ENCODE results near the gene UGGT2.
"Not testable (repeated sequence)": the region's sequence is repeated elsewhere in the genome, so short reads cannot be mapped to it uniquely, and the experiment has no call there.

The UGGT2 gene, protein sequence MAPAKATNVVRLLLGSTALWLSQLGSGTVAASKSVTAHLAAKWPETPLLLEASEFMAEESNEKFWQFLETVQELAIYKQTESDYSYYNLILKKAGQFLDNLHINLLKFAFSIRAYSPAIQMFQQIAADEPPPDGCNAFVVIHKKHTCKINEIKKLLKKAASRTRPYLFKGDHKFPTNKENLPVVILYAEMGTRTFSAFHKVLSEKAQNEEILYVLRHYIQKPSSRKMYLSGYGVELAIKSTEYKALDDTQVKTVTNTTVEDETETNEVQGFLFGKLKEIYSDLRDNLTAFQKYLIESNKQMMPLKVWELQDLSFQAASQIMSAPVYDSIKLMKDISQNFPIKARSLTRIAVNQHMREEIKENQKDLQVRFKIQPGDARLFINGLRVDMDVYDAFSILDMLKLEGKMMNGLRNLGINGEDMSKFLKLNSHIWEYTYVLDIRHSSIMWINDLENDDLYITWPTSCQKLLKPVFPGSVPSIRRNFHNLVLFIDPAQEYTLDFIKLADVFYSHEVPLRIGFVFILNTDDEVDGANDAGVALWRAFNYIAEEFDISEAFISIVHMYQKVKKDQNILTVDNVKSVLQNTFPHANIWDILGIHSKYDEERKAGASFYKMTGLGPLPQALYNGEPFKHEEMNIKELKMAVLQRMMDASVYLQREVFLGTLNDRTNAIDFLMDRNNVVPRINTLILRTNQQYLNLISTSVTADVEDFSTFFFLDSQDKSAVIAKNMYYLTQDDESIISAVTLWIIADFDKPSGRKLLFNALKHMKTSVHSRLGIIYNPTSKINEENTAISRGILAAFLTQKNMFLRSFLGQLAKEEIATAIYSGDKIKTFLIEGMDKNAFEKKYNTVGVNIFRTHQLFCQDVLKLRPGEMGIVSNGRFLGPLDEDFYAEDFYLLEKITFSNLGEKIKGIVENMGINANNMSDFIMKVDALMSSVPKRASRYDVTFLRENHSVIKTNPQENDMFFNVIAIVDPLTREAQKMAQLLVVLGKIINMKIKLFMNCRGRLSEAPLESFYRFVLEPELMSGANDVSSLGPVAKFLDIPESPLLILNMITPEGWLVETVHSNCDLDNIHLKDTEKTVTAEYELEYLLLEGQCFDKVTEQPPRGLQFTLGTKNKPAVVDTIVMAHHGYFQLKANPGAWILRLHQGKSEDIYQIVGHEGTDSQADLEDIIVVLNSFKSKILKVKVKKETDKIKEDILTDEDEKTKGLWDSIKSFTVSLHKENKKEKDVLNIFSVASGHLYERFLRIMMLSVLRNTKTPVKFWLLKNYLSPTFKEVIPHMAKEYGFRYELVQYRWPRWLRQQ (N-terminal part only)

DNA sequence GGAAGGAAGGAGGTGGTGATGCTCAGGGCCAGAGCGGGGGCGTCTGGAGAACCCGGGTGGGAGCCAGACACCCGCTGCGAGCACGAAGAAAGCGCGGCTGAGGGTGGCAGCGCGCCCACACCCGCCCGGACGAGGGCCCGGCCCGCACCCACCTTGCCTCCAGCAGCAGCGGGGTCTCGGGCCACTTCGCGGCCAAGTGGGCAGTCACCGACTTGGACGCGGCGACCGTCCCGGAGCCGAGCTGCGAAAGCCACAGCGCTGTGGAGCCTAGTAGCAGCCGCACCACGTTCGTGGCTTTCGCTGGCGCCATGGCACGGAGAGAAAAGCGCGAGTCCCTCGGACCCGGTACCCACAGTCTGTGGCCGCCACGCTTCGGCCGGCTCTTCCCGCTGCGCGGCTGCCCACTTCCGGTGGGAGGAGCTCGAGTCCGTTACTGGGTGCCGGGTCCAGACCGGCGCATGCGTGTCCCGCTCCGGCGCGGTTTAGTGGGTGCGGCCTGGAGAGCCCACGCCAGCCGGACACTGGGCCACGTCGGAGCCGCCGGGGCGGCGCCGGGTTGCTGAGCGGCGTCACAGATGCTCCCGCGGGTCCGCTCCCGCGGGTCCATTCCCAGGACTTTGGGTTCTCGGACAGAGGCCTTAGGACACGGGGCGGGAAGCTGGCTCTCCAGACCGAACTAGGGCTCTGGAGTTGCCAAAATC, at the start of gene UGGT2:
Gene UGGT2 (minus strand): TSS at position 399 of the 701 bp plus-strand sequence. CDS start 89 bp downstream, at position 310.
- DNase-seq = no peak

DNA sequence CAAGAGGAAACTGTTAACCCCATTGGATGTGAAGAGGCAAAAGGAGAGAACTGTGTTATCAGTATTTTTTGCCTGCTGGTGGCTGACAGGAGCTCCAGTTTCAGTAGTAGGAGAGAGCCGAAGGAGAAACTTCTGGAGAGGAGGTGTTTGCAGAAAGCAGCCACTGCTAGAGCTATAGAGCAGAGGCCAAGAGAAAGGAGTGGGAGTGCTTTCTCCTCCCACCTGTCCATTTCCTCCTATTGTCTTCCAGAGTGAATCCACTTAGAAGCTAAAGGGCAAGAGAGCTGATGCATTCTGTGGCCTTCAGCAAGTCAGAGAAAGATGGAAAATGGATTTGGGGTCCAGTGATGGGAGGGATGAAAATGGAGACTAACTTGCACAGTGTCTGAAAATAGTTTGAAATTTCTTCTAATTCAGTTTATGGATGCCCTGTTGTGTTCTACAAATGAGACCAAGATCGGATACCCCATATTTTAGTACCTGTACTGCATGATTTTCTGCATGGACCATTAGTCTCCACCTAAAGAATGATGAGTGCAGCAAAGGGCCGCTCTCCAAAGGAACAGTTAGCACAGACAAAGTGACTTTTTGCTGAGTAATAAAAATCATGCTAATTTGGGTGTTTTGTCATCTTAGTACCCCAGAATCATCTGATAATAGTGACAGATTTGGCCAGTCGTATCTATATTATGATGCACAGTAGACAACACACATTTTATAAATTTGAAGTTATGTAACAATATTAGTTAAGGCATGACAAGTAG, 47.4 kb upstream of the UGGT2 start:
- DNase-seq = no peak

DNA sequence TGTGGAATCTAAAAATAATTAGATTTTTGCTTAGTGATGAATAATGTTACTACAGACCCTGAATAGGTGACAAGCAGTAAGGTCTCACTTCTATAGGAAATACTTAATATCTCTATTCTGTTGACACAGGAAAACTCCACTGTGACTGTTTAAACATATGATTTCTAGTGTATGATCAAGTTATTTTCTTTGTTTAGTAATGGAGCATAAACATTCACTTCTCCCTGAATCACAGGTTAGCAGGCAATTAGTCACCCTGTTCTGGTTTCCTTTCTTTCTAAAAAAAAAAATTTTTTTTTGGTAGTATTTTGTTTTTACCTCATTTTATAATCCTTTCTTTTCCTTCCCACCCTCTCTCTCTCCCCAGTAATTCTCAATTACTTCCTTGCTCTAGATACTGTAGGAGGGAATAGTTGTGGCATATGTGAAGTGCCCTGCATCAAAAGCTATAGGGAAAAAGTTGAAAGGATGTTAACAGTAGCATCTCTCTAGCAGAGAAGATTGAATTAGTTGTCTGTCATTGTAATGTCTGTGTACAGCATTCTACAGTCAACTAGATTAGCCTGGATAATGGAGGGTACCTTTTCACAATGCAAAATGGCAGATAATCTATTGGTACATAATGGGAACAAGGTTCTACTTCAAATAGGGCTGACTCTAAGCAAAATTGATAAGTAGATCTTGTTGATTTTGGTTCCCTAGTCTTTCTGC, 40.2 kb upstream of the UGGT2 start:
- no peak for DNase-seq

DNA sequence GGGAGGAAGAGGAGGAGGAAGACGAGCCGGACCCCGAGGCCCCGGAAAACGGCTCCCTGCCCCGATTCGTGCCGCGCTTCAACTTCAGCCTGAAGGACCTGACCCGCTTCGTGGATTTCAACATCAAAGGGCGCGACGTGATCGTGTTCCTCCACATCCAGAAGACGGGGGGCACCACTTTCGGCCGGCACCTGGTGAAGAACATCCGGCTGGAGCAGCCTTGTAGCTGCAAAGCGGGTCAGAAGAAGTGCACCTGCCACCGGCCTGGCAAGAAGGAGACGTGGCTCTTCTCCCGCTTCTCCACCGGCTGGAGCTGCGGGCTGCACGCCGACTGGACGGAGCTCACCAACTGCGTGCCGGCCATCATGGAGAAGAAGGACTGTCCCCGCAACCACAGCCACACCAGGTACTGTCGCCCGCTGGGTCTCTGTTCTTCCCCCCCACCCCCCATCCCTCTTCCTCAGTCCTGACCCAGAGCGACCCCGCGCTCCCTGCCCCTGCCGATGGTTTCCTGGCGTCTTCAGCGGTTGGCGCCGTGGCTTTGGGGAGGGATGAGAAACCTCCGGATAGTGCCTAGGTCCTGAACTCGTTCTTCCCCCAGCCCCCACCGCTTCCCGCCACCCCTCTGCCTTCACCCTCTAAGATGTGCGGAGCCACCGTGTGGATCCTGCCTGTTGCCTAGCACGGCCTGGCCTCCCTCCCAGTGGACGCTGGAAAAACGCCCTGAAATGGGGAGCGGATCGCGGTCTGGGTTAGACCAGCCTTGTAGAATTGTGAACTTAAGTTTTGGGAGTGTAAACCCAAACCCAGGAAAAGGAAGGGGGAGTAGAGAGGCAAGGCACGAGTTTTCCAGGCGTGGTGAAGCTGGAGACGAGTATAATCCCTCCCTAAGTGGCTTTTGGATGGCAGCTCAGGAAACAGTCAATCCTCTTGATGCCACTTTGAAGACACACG, 38.2 kb upstream of the UGGT2 start:
- peak in 1 of 2 experiments; percentile 16 for DNase-seq

DNA sequence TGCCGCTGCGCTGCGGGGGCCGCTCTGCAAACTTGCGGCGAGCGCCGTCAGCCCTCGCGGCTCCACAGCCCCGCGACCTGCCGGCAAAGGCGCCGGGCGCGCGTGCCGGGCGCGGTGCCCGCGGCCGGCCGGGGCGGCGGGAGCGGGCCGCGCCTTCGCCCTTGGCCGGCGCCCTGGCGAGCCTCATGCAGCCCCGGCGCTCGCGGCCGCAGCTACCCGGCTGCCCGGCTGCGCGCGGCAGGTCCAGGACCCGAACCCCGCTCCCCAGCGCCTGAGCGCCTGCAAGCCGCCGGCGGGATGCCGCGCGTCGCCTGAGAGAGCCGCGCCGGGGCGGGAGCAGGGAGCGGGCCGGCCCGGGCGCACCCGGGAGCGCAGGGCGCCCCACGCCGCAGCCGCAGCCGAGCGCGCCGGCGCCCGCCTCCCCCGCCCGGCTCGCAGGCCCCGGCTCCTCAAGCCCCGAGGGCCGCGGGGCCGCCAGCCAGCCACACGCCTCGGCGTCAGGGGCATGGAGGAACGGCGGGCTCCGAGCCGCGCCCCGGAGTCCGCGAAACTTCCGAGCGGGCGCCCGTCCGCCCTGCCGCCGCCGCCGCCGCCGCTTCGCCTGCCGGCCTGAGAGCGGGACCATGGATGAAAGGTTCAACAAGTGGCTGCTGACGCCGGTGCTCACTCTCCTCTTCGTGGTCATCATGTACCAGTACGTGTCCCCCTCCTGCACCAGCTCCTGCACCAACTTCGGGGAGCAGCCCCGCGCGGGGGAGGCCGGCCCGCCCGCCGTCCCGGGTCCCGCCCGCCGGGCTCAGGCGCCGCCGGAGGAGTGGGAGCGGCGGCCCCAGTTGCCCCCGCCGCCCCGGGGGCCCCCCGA, 37.3 kb upstream of the UGGT2 start:
- peak in 1 of 2 experiments; percentile 18 for DNase-seq

DNA sequence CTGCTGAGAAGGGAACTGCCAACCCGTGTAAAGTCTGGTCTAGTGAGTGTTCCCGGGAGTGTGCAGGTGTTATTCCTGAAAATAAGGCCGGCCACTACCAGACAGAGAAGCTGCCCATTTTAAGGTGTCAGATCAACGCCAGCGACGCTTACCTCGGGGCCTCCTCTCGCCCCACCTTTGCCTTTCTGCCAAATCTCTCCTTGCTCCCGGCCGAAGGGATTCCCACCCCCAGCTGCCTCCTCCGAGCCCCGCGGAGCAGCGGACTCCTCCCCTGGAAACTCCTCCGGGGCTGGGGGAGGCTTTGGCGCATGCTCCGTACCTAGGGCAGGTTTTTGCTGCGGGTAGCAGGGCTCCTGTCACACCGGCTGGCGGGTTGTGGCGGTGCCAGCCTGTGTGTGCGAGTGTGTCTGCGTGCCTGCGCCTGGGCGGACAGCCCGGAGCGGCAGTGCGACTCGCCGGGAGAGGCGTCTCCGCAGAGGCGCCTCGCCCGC, 36.6 kb upstream of the UGGT2 start, which contains the start of gene HS6ST3:
Gene HS6ST3 (plus strand): TSS at position 359 of the 491 bp plus-strand sequence.
- DNase-seq = peak in 1 of 2 experiments; percentile 19

DNA sequence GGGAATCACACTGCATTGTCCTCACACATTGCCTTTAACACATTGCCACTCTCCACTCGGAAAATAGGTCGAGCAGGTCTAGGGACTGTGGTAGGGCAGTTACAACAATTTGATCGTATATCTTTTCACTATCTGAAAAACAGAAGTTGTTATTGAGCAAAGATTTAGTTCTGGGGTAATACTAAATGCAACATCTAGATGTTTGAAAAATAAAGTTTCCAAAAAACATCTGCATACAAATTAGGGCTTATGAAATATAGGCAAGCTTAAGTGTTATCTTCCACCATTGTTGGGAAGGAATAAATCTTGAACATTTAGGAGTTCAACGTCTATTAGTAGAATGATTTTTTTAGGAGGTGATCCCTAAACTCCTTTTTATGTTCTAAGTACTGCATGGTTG, 35.9 kb upstream of the UGGT2 start:
- DNase-seq = no peak

DNA sequence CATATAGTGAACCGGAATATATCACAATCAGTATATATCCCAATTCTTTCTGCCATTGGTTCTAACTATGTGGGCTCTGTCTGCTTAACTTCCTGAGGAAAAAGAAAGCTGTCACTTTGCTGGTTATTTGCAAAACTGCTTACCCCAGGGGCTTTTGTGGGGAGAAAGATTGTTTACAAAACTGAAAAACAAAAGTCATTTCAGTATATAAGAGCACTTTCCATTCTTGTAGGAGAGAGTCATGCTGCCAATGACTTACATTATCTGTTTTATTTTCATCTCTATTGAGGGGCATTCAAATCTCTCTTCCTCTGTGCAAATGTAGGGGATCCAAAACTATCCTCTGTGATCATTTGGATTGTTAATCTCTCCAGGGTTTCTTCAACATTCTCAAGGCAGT, 33.5 kb upstream of the UGGT2 start:
- DNase-seq = no peak

DNA sequence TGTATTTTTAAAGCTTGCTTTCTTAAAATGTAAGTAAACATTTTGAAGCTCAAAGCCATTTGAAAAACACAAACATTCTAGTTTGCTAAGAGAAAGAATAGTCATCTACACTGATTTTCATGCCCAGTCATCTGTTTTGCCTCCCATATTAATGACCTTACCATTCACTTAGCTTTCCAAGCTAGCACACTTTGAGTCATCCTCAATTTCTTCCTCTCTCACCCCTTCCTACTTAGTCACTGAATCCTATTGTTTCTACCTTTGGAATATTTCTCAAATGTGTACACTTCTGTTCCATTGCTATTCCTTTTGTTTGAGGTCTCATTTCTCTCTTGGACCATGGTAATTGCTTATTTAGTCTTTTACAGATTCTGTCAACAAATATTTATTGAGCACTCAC, 29.4 kb upstream of the UGGT2 start:
- no peak for DNase-seq

DNA sequence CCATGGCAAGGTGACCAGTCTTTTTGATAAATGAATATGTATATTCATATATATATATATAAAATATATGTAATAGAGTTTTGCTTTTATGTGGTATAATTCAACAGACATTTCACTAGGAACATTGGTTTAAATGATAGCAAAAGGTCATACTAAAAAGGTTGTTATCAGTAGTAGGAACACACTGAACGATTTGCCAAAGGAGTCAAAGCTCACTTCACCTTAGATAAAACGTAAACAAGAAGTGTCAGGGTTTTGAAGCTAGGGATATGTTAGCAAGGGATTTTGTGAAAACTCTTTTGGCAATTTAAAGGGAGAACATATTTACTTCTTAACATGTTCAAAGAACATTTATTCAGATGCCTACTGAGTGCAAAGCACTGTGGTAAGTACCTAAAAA, 28.7 kb upstream of the UGGT2 start:
- no peak for DNase-seq

DNA sequence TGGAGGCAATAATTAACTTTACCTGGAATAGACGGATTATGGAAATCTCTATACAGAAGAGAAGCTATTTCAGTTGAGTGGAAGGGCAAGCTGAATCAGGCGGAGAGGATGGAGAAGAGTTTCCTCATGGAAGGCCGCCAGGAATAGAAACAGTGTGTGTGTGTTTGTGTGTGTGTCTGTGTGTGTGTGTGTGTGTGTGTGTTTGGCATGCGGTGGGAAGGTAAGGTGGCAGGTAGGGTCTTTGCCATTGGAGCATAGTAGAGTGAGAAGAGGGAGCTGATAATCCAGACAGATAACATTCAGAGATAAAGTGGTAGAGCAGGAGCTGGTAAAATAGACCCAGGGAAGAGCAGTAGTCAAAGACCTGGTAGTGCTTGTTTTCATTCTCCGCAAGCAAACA, 27.5 kb upstream of the UGGT2 start:
- DNase-seq = no peak

DNA sequence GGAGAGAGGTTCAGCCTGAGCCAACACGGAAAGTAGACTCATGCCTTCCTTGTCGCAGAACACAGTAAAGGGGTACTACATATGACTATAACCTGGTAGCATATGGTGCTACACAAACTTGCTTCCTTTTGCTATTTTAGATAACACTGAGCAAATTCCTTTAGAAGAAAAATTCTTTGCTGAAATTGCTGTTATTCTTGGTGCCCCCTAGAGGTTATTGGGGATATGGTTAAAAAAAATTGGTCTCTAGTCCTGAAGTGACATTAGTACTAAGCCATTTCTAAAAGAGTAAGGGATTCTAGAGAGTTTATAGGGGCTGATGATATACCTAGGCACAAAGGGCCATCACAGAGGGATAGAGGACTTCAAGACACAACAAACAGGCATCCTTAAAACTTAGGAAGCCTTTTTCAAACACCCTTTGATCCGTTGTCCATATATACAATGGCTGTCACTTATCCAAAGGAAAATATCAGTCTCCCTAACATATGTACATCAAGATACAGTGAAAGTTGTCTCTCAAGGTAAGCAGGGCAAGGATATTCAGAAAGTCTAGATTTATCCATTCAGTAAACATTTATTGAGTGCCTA, 22.8 kb upstream of the UGGT2 start:
- no peak for DNase-seq

DNA sequence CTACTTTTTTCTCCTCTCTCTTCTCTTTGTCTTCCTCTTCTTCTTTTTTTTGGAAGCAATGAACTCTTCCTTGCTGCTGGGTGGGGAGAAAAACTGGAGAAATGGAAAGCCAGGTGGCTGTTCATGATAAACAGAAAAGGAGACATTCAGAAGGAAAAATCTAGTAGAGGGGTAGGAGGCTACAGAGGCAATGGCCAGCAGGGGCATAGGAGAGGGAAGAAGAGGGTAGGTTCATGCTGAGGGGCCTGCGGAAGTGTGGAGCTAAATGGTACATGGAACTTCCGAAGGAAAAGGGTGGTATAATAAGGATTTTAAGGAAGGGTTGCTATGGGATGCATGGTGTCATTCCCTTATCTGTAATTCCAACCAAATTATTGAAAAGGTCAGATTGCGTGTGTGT, 19.2 kb upstream of the UGGT2 start:
- DNase-seq = no peak

DNA sequence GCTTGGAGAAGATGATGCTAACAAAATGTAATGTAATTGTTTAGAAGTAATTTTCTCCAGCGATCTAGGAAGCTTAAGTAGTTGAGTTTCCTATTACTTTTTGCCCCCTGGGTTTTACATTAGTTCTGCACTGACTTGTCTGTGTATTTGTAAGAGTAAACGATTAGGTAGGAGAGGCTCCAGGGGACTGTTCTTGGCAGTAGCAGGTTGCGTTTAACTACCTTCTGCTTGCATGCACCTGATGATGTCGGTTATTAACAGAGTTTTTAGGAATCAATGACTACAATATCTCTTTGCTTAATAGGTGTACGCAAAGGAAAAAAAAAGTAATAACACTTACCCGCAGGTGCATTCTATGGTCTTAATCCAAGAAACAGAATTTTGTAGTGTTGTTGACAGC, 18.3 kb upstream of the UGGT2 start:
- DNase-seq = no peak

DNA sequence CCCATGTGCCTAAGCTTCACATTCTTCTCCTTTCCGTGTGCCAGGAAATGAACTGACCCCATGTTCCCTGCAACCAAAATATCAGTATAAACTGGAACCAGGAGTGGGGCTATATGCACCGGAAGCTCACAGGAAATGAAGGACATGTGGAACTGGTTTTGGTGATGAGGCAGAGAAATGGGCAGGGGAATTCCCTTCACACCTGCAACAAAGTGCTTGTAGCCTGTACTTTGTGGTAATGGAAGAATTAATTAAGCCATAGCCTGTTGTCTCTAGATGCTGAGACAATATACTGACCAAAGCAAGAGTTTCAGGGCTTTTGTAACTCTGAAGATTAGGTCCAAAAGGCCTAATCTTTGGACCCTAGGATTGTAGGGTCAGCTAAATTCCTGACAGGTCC, 15.5 kb upstream of the UGGT2 start:
- no peak for DNase-seq

DNA sequence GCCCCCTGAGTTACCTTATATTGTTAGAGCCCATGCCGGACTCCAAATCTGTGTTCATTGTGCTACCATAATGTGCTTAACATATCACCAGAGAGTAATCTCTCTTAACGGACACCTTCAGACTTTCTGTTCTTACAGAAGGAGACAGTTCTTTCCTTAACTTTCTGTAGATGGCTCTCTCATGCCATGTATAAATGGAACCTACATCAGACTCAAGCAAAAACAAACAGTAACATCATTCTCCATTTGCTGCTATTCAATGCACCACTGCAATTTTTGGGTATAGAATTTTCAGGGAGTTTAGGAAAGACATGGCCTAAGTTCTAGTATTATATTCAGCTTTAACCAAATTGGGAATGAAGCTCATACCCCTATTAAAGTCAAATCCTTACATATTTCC, 12.6 kb upstream of the UGGT2 start:
- no peak for DNase-seq

DNA sequence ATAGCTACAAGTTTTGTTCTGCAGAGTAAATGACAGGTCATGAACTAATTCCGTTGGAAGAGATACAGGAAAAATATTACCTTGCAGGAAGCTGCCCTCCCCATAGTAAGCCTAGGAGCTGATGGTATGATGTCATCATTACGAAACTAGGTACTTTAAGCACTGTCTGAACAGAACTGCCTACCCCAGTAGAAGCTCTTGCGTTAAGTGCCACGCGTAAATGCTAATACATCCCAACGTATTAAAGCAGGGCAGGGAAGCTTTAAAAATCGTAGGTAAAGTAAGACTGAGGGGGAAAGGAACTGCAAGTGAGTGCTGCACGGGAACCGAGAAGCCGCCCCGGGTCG, 572 bp downstream of the UGGT2 start:
- no peak for DNase-seq

DNA sequence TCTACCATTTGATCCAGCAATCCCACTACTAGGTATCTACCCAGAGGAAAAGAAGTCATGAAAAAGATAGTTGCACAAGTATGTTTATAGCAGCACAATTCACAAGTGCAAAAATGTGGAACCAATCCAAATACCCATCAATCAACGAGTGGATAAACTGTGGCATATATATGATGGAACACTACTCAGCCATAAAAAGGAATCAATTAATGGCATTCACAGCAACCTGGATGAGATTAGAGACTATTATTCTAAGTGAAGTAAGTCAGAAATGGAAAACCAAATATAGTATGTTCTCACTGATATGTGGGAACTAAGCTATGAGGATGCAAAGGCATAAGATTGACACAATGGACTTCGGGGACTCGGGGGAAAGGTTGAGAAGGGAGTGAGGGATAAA, 1.3 kb downstream of the UGGT2 start:
- not testable (repeated sequence) for DNase-seq
